Gastroesophageal sphincter (tissue), 3 donors: ENCODE results near the gene BORCS5.

Experiments used
- CTCF ChIP-seq, 4 experiments: fragments of 200-600 bp in 2 of 4; fragments of 450-650 bp in 2 of 4; sonication (generic) in 1 of 4; IDR thresholded peaks; one replicate each; pipeline ENCODE4 v1.5.1; 2017 to 2019; ENCODE audit warnings: antibody characterized with exemption in 4 of 4, mild to moderate bottlenecking in 2 of 4, moderate library complexity in 2 of 4
- EP300 ChIP-seq: sonication (generic); formaldehyde crosslinking; IDR thresholded peaks from one replicate; pipeline ENCODE4 v1.6.1; 2017; ENCODE audit warnings: antibody characterized with exemption, mild to moderate bottlenecking
- POLR2A ChIP-seq, 2 donors: fragments of 450-650 bp; IDR thresholded peaks; one replicate each; pipeline ENCODE4 v1.6.1; 2017; ENCODE audit warnings: antibody characterized with exemption in 2 of 2, mild to moderate bottlenecking in 2 of 2, moderate library complexity in 1 of 2
- POLR2AphosphoS5 ChIP-seq: sonication (generic); formaldehyde crosslinking; IDR thresholded peaks from one replicate; pipeline ENCODE4 v1.6.1; 2017; ENCODE audit warnings: antibody characterized with exemption

- no peak for TF ChIP-seq POLR2A (IDR thresholded peaks at IDR 0.05)
- TF ChIP-seq CTCF (IDR thresholded peaks at IDR 0.05), result no peak
- no peak for TF ChIP-seq EP300
- TF ChIP-seq POLR2AphosphoS5, result no peak
These were observed 20.4 kb upstream of the BORCS5 start for GRCh38 chr12:12336511-12336910.
